ENCODE data around the gene MAF. TPM values are rescaled to one million over a fixed set of nuclear protein-coding genes. Genes with fewer than 3 reads are reported as not detected.

MAF gene
- total RNA-seq, 6 experiments from 2014 or later, result not detected

DNA sequence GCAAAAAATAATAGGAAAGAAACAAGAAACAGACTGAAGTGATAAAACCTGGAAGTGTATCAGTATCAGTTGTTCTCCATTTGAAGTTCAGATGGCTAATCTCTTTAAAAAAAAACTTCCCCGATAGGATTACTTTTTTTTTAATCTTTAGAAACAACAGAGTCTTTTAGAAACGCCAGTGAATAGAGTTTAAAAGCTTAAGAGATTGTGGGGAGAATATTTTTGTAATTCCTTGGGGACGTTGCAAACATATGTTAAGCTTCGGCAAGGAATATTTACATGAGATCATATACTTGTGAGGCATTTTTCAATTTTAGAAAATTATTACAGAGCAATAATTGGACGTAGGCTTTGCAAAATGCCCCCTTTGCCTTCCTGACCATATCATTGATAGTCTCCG is 13.2 kb downstream of the MAF start:
- H3K4me3 Mint-ChIP-seq, result no peak overlapping the region
- DNase-seq, result no peak
- no peaks in the 10 kb centered on the region for H3K4me1 Mint-ChIP-seq (ENCODE audit: low read depth)
- no peaks in the 10 kb centered on the region for H3K36me3 Mint-ChIP-seq (ENCODE audit: low read depth)
- peaks cover 2% of the 10 kb centered on the region for H3K27me3 Mint-ChIP-seq (ENCODE audit: insufficient read depth)
- no peak overlapping the region for H3K27ac Mint-ChIP-seq
- TF ChIP-seq CTCF (IDR thresholded peaks at IDR 0.05), result no peak
- no peaks in the 10 kb centered on the region; the same call in 1 of the 2 replicates for H3K9me3 Mint-ChIP-seq

GRCh38 chr16:79582789-79583188 is 17.7 kb downstream of the MAF start:
- H3K9me3 Mint-ChIP-seq, result no peaks in the 10 kb centered on the region; the same call in 1 of the 2 replicates
- H3K27ac Mint-ChIP-seq, result no peak overlapping the region
- TF ChIP-seq CTCF (IDR thresholded peaks at IDR 0.05), result no peak
- no peak for DNase-seq
- no peaks in the 10 kb centered on the region for H3K4me1 Mint-ChIP-seq (ENCODE audit: low read depth)
- H3K27me3 Mint-ChIP-seq (ENCODE audit: insufficient read depth), result no peaks in the 10 kb centered on the region
- no peak overlapping the region for H3K4me3 Mint-ChIP-seq
- H3K36me3 Mint-ChIP-seq (ENCODE audit: low read depth), result no peaks in the 10 kb centered on the region

- Mint-ChIP-seq H3K27me3 (ENCODE audit: insufficient read depth) (no peaks in the 10 kb centered on the region), H3K4me1 (ENCODE audit: low read depth) (no peaks in the 10 kb centered on the region), H3K27ac (no peak overlapping the region), H3K36me3 (ENCODE audit: low read depth) (no peaks in the 10 kb centered on the region), H3K9me3 (peaks cover 4% of the 10 kb centered on the region), H3K4me3 (no peak overlapping the region)
- TF ChIP-seq CTCF (IDR thresholded peaks at IDR 0.05), result no peak
- no peak for DNase-seq
Observed at GRCh38 chr16:79580453-79581191, 19.9 kb downstream of the MAF start.

DNA sequence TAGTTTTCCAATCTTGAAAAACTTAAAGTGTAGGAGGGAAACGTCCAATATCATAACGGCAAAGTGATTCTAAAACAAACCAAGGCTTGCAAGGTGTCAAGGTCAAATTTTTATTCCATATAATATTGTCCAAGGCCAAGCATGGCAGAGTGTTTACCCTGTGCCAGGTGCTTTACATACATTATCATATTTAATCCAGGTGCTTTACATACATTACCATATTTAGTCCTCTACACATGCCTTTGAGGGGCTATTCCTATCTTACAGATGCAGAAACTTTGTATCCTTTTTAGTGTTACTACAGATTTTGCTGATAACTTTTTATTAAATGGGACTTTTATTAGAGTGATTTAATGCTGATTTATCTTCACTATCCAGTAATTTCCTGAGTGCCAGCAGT is 23.9 kb downstream of the MAF start:
- Mint-ChIP-seq H3K27me3 (ENCODE audit: insufficient read depth) (no peaks in the 10 kb centered on the region), H3K4me3 (no peak overlapping the region), H3K27ac (no peak overlapping the region), H3K4me1 (ENCODE audit: low read depth) (no peaks in the 10 kb centered on the region), H3K9me3 (peaks cover 8% of the 10 kb centered on the region; the same call in 1 of the 2 replicates), H3K36me3 (ENCODE audit: low read depth) (no peaks in the 10 kb centered on the region)
- TF ChIP-seq CTCF (IDR thresholded peaks at IDR 0.05), result no peak
- no peak for DNase-seq

- Mint-ChIP-seq H3K4me3 (no peak overlapping the region), H3K27me3 (ENCODE audit: insufficient read depth) (peaks cover 4% of the 10 kb centered on the region), H3K36me3 (ENCODE audit: low read depth) (no peaks in the 10 kb centered on the region; the same call in 1 of the 2 replicates), H3K4me1 (ENCODE audit: low read depth) (no peaks in the 10 kb centered on the region), H3K9me3 (peaks cover 14% of the 10 kb centered on the region), H3K27ac (no peak overlapping the region)
- no peak for TF ChIP-seq CTCF (IDR thresholded peaks at IDR 0.05)
- no peak for DNase-seq
Observed at GRCh38 chr16:79573884-79574283, 26.7 kb downstream of the MAF start.
